GM21825 (cell line): ENCODE data around the gene DDX59.
A peak's percentile ranks its signal among the peaks of the same experiment; 100 is the strongest.
"Not testable (repeated sequence)": the region's sequence is repeated elsewhere in the genome, so short reads cannot be mapped to it uniquely, and the experiment has no call there.

Experiments
- ATAC-seq: cut with Tn5 transposase; IDR thresholded peaks from one replicate; pipeline ENCODE4 v1.9.1; 2021; ENCODE audit warnings: mild to moderate bottlenecking, moderate library complexity; ENCODE audit not compliant: unreplicated experiment

Gene DDX59

GRCh38 chr1:200631375-200631774 lies 38.3 kb downstream of the DDX59 start:
- ATAC-seq: no peak

DNA sequence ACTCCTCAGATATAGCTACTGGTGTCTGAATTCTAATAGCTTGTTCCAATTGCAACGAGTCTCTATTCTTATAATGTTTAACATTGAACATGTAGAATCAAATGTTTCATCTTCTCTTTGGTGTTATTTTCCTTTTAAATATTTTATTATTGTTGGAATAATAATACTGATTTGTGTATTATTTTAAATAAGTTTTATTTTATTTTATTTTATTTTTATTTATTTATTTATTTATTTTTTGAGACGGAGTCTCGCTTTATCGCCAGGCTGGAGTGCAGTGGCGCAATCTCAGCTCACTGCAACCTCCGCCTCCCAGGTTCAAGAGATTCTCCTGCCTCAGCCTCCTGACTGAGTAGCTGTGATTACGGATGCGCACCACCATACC lies 39.2 kb downstream of the DDX59 start:
- ATAC-seq: not testable (repeated sequence)

DNA sequence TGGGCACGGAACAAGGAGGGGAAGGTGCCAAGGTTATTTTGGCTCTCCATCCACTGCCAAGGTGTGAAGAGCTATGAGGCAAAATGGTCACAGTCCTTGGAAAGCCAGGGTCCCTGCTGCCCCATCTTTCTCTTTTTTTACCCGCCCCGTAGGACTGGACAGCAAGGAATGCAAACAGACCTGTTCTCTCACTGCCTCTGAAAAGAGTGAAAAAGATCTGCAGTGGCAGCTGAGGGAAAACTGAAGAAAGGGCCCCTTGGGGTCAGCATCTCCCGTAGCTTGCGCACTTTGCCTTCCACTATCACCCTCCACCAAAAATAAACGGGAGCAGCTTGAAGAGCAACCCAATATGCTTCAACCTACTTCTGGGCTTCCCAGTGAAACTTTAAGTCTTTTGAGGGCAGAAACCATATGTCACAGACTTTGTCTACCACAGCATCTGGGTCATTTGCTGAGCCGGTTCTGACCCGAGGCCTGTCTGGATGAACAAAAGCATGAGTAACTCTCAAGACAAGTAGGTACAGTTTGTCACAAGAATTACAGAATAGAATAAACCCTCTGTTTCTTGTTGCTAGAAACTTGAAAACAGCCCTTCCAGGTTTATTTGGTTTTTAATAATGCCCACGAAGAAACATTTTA lies 39.7 kb downstream of the DDX59 start:
- no peak for ATAC-seq

GRCh38 chr1:200628223-200628881 lies 41.4 kb downstream of the DDX59 start:
- peak; percentile 70 for ATAC-seq

DNA sequence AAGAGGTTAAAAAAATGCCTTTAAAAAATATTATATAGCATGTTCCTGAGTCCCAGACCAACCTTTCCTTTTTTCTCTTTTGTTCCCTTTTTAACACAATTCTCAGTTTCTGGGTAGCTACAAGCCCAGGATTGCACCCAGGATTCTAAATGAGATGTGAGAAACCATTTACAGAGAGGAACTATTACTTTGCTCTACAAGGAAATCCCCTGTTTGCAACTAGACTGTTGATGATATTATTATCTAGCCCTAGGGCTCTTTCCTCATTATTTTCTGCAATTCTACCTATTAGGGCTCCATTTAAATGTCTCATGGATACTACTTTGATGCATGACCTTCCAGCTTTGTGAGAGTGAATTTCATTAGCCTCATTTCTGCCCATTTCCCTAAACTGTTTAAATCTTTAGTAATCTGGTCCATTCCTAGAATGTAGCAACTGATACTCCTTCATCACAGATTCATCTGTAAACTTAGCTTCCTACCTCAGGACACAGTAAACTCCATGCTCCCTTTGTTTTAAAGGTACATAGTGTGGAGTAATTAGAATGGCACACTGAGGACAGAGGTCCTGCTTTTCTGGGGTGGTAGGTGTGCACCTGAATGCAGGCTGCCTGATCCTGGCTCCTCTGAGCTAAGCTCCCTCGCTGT lies 42.0 kb downstream of the DDX59 start:
- ATAC-seq: peak; percentile 36

GRCh38 chr1:200626853-200627534 lies 42.7 kb downstream of the DDX59 start:
- no peak for ATAC-seq

GRCh38 chr1:200625381-200625824 lies 44.3 kb downstream of the DDX59 start:
- ATAC-seq: no peak

DNA sequence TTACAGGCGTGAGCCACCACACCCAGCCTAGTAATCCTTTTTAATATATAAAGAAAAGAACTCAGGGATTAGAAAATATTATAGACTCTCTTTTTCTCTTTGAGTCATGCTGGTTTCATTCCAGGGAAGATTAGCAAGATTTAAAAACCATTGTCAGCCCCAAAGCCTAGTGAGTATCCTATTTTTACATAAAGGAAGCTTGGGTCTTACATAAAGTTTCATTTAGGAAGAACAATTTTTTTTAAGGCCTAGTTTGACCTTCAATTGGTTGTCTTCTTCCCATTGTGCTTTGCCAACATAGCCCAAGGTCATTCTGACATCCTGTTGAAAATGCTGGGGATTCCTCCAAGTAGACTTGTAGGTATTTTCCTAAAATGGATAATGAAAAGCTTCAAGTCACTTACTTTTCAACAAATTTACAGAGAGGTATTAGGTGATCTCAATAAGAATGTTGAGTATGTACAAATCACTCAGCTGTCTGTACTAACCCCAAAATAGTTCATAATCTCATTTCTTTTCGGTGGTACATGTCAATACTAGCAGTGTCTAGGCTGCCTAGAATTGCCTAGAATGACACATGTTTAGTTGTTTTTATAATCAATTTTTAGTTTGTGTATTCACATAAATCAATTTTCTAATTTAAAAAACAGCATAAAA lies 44.9 kb downstream of the DDX59 start:
- ATAC-seq: no peak

- peak; percentile 90 for ATAC-seq
Measured at GRCh38 chr1:200620273-200621131, 49.2 kb downstream of the DDX59 start, which contains the start of gene KIF14. KIF14 (minus strand) TSS chr1:200620751; CDS start chr1:200618723, 2,028 bp downstream.

GRCh38 chr1:200619894-200620272 lies 49.8 kb downstream of the DDX59 start:
- no peak for ATAC-seq

DNA sequence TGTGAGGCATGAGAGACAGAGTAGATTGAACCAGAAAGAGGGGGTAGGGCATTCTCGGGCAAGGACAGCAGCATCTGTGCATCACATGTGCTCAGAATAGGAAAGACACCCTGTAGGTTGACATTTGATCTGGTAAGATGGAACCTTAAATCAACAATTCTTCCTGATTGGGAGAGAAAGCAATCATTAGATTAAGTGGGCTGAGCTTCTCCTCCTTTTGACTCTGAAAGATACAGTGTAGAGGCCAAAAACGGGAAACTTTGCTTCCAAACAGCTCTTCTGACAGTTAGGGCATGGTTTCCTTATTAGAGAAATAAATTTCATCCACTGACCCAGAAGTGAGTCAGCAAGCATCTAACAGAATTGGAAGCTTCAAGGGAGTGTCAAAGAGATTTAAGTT lies 58.9 kb downstream of the DDX59 start:
- ATAC-seq: no peak

- no peak for ATAC-seq
Measured at GRCh38 chr1:200602632-200603031, 67.1 kb downstream of the DDX59 start.
